ENCODE results near the gene CCR5. TPM values are rescaled to one million over a fixed set of nuclear protein-coding genes. Genes with fewer than 3 reads are reported as not detected.

The CCR5 gene
- total and polyA plus RNA-seq, 2 of the 8 experiments (the other 6 are each of a cell fraction or from before 2014, with no cell fraction given), result not detected

DNA sequence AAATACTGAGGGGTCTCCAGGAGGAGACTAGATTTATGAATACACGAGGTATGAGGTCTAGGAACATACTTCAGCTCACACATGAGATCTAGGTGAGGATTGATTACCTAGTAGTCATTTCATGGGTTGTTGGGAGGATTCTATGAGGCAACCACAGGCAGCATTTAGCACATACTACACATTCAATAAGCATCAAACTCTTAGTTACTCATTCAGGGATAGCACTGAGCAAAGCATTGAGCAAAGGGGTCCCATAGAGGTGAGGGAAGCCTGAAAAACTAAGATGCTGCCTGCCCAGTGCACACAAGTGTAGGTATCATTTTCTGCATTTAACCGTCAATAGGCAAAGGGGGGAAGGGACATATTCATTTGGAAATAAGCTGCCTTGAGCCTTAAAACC, 4.5 kb downstream of the CCR5 start:
- Histone ChIP-seq H3K79me2 (ENCODE audit: control insufficient read depth in 1 of 2, insufficient read depth in 2 of 2, low read length in 2 of 2) (no peaks in the 10 kb centered on the region), H3K9me3 (ENCODE audit: insufficient read depth in 2 of 2, low read depth in 1 of 2, low read length in 1 of 2) (no peaks in the 10 kb centered on the region), H3K4me2 (ENCODE audit: insufficient read depth in 1 of 2, low read depth in 2 of 2, low read length in 2 of 2) (no peak overlapping the region), H4K20me1 (replicated peaks in 1 of 2; ENCODE audit: control insufficient read depth in 1 of 2, insufficient read depth in 2 of 2, low read length in 2 of 2) (no peaks in the 10 kb centered on the region), H3K4ac (replicated peaks; ENCODE audit: insufficient read length, low read depth, low read length) (no peak overlapping the region), H2BK5ac (ENCODE audit: low read depth, low read length) (no peak overlapping the region), H4K8ac (ENCODE audit: extremely low read depth, insufficient read depth, low read length) (no peak overlapping the region), H3K27ac (ENCODE audit: low read depth, low read length) (no peak overlapping the region), H3K27me3 (replicated peaks in 1 of 4; ENCODE audit: control insufficient read depth in 3 of 4, extremely low read depth in 1 of 4, insufficient read depth in 3 of 4, low read length in 3 of 4) (no peaks in the 10 kb centered on the region), H2BK120ac (replicated peaks; ENCODE audit: low read depth, low read length) (no peak overlapping the region), H3K18ac (ENCODE audit: extremely low read depth, low read length) (no peak overlapping the region), H2AK5ac (ENCODE audit: low read depth, low read length) (no peak overlapping the region), H2BK20ac (ENCODE audit: low read length) (no peak overlapping the region), H2AFZ (ENCODE audit: low read length) (no peak overlapping the region), H2BK15ac (ENCODE audit: low read length) (no peak overlapping the region), H2BK12ac (ENCODE audit: low read depth, low read length) (no peak overlapping the region), H3K56ac (replicated peaks; ENCODE audit: insufficient read length, low read depth, low read length) (no peak overlapping the region), H3K23me2 (ENCODE audit: low read depth, low read length) (no peaks in the 10 kb centered on the region), H3K79me1 (ENCODE audit: low read depth, low read length) (no peaks in the 10 kb centered on the region), H3K4me3 (ENCODE audit: extremely low read depth in 1 of 4, insufficient read depth in 2 of 4, low read depth in 3 of 4, low read length in 4 of 4) (no peak overlapping the region), H3K4me1 (replicated peaks in 1 of 4; ENCODE audit: control insufficient read depth in 3 of 4, insufficient read depth in 4 of 4, low read length in 3 of 4) (peaks cover 0 to 8% (median 3%) of the 10 kb centered on the region in 4 experiments; a peak in 3 of 7 replicates), H3K9ac (replicated peaks in 1 of 4; ENCODE audit: extremely low read depth in 1 of 4, low read depth in 3 of 4, low read length in 3 of 4) (no peak overlapping the region), H3K36me3 (ENCODE audit: control insufficient read depth in 2 of 4, insufficient read depth in 4 of 4, low read length in 3 of 4) (no peaks in the 10 kb centered on the region), H4K5ac (ENCODE audit: insufficient read length, low read depth, low read length) (no peak overlapping the region), H3K14ac (ENCODE audit: insufficient read length) (no peak overlapping the region), H4K91ac (replicated peaks; ENCODE audit: insufficient read length, low read length) (no peak overlapping the region), H3K23ac (ENCODE audit: insufficient read length) (no peak overlapping the region)
- 80% methylated on average over 2 of the region's 2 CpGs; no CpG with 5 or more reads in 1 of the 2 experiments for WGBS, 2 experiments (ENCODE audit: extremely low coverage in 1 of 2, insufficient coverage in 1 of 2, insufficient read length in 1 of 2, insufficient replicate concordance in 2 of 2, low coverage in 1 of 2, low lambda C conversion rate in 2 of 2, missing lambda C conversion rate in 1 of 2)
- DNase-seq (ENCODE audit: low read depth in 1 of 2, low spot score in 2 of 2) (no peak), FAIRE-seq (no peak)
- CTCF ChIA-PET (ENCODE audit: partially characterized antibody), result interaction anchor here (0.7 to 12.9 kb wide), 6 partner anchors 8 to 441 kb away, joined by 3 to 164 read pairs (median 3); no protein-coding TSS in a partner anchor
- POLR2A ChIA-PET (ENCODE audit: partially characterized antibody), result no interaction called here
- TF ChIP-seq NANOG (IDR thresholded peaks at IDR 0.05; ENCODE audit: insufficient read depth, low read depth, low read length, poor library complexity, severe bottlenecking) (no peak), POLR2AphosphoS5 (IDR thresholded peaks at IDR 0.05; ENCODE audit: low read depth, low read length) (no peak), BACH1 (IDR thresholded peaks at IDR 0.05; ENCODE audit: low read length) (no peak), CBX5 (IDR thresholded peaks at IDR 0.05; ENCODE audit: low read depth, low read length) (no peak), PHF8 (conservative IDR thresholded peaks at IDR 0.05; ENCODE audit: low read depth, low read length) (no peak), CTBP2 (IDR thresholded peaks at IDR 0.05; ENCODE audit: borderline replicate concordance, insufficient read depth, insufficient read length, low read length) (no peak), JUND (IDR thresholded peaks at IDR 0.05; ENCODE audit: low read length) (no peak), YY1 (IDR thresholded peaks at IDR 0.05; ENCODE audit: low read depth, low read length) (no peak), SUZ12 (IDR thresholded peaks at IDR 0.05; ENCODE audit: low read length) (no peak), RNF2 (IDR thresholded peaks at IDR 0.05; ENCODE audit: borderline replicate concordance, low read depth, low read length, missing control alignments, poor library complexity, severe bottlenecking) (no peak), E2F6 (IDR thresholded peaks at IDR 0.05) (no peak), RAD21 (IDR thresholded peaks at IDR 0.05 in 1 of 2, conservative IDR thresholded peaks at IDR 0.05 in 1 of 2; ENCODE audit: low read depth in 2 of 2, low read length in 2 of 2) (no peak), ZNF274 (IDR thresholded peaks at IDR 0.05; ENCODE audit: borderline replicate concordance, extremely low read depth, low read length) (no peak)
